NCI-H1694 treated with DMSO at 0.1 percent for 48 hours (cell line): ENCODE data around the gene ZNF496.
"Not testable (repeated sequence)": the region's sequence is repeated elsewhere in the genome, so short reads cannot be mapped to it uniquely, and the experiment has no call there.

Source experiments
- DNase-seq: peaks from one replicate; lab custom pipeline; 2025; lab: John Stamatoyannopoulos, UW

The ZNF496 gene

GRCh38 chr1:247291833-247292561 lies 39.7 kb downstream of the ZNF496 start:
- no peak for DNase-seq

- no peak for DNase-seq
Observed at GRCh38 chr1:247291161-247291560, 40.5 kb downstream of the ZNF496 start.

GRCh38 chr1:247290576-247290975 lies 41.1 kb downstream of the ZNF496 start:
- DNase-seq: no peak

- not testable (repeated sequence) for DNase-seq
Observed at GRCh38 chr1:247289274-247289892, 42.3 kb downstream of the ZNF496 start.

- no peak for DNase-seq
Observed at GRCh38 chr1:247288341-247288740, 43.3 kb downstream of the ZNF496 start.

- no peak for DNase-seq
Observed at GRCh38 chr1:247287460-247287859, 44.2 kb downstream of the ZNF496 start.

- no peak for DNase-seq
Observed at GRCh38 chr1:247286134-247286670, 45.5 kb downstream of the ZNF496 start.

- DNase-seq: no peak
Observed at GRCh38 chr1:247281001-247281574, 50.6 kb downstream of the ZNF496 start.

- DNase-seq: no peak
Observed at GRCh38 chr1:247277191-247277590, 54.5 kb downstream of the ZNF496 start.

DNA sequence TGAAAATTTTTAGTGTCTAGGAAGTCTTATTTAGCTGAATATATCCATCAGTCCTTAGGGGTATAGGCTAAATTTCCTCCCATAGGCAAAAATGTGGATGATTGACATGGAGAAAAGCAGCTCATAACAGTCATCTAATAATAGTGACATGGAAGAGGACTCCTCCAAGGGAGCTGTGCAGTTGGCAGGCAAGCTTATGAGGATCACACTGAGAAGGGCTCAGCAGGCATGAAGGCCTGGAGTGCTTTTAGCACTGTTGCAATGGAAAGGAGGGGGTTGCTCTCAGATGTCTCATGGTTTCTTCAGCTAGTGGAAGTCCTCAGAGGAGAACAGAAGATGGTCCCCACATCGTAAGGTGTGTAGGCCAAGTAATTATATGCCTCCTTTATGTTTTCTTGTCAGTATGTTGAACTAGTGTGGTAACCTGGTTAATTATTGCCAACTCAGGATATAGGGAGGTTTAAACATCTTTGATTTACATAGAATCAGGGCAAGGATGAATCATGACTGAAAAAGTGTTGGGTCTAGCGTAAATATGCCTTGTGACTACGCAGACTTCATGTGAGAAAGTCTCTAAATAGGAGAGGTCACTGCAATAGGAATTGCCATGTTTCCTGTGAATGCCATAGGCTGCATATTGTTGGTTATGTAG lies 56.9 kb downstream of the ZNF496 start:
- no peak for DNase-seq

DNA sequence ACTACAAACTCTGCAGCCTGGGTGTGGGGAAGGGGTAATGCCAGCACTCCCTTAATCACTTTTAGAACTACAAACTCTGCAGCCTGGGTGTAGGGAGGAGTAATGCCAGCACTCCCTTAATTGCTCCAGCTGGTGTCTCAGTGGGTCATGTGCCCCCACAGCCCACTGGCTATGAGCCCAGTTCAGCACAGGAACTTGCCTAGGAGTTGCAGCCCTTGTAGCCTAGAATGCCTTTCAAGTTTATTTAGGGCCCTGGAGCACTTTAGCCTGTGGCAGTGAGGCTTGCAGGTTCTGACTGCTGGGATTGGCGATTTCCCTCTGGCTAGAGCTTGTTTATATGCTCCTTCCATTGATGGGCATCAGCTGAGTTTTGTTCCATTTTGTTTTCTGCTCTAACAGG lies 58.7 kb downstream of the ZNF496 start:
- no peak for DNase-seq

- DNase-seq: no peak
Observed at GRCh38 chr1:247270003-247270402, 61.7 kb downstream of the ZNF496 start.

GRCh38 chr1:247269133-247269532 lies 62.5 kb downstream of the ZNF496 start:
- no peak for DNase-seq

DNA sequence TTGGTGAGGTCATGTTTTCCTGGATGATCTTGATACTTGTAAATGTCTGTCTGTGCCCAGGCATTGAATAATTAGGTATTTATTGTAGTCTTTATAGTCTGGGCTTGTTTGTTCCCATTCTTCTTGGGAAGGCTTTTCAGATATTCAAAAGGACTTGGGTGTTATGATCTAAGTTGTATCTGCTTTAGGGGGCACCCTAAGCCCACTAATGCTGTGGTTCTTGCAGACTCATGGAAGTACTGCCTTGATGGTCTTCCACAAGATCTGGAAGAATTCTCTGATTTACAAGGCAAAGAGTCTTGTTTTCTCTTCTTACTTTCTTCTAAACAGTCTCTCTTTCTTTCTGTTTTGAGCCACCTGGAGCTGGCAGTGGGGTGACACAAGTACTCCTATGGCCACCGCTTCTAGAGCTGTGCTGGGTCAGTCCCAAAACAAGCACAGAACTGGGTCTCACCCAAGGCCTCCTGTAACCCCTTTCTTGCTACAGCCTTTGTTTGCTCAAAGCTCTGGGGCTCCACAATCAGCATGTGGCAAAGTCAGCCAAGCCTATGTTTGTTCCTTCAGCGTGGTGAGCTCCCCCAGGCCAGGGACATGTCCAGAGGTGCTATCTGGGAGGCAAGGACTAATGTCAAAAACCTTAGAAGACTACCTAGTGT lies 63.1 kb downstream of the ZNF496 start:
- no peak for DNase-seq

- DNase-seq: no peak
Observed at GRCh38 chr1:247266053-247266452, 65.6 kb downstream of the ZNF496 start.

DNA sequence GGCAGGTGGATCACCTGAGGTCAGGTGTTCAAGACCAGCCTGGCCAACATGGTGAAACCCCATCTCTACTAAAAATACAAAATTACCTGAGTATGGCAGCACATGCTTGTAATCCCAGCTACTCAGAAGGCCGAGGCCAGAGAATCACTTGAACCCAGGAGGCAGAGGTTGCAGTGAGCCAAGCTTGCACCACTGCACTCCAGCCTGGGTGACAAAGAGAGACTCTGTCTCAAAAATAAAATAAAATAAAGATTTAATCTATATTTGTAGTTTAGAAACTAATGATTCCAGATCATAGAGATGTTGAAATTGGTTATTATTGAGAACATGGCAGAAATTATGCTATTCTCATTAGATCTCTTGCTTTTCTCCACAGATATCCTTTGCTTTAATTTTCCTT lies 75.9 kb downstream of the ZNF496 start, which contains the start of gene VN1R5:
TSS of gene VN1R5 (plus strand) at position 301 of the 400 bp plus-strand sequence.
- DNase-seq: not testable (repeated sequence)

DNA sequence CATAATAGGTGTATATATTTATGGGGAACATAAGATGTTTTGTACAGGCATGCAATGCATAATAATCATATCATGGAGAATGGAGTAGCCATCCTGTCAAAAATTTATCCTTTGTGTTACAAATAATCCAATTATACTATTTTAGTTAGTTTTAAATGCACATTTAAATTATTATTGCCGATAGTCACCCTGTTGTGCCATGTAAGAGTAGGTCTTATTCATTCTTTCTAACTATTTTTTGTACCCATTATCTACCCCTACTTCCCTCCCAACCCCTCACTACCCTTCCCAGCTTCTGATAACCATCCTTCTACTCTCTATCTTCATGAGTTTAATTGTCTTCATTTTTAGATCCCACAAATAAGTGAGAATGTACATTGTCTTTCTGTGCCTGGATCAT lies 84.1 kb downstream of the ZNF496 start:
- no peak for DNase-seq
